ENCODE results near the gene LTF.

LTF gene

GRCh38 chr3:46460051-46460450 is 4.7 kb downstream of the LTF start:
- no peak overlapping the region for H3K4me3 ChIP-seq (ENCODE audit: low read depth, low read length)
- TF ChIP-seq, protein P1, sequence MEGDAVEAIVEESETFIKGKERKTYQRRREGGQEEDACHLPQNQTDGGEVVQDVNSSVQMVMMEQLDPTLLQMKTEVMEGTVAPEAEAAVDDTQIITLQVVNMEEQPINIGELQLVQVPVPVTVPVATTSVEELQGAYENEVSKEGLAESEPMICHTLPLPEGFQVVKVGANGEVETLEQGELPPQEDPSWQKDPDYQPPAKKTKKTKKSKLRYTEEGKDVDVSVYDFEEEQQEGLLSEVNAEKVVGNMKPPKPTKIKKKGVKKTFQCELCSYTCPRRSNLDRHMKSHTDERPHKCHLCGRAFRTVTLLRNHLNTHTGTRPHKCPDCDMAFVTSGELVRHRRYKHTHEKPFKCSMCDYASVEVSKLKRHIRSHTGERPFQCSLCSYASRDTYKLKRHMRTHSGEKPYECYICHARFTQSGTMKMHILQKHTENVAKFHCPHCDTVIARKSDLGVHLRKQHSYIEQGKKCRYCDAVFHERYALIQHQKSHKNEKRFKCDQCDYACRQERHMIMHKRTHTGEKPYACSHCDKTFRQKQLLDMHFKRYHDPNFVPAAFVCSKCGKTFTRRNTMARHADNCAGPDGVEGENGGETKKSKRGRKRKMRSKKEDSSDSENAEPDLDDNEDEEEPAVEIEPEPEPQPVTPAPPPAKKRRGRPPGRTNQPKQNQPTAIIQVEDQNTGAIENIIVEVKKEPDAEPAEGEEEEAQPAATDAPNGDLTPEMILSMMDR (IDR thresholded peaks at IDR 0.05; ENCODE audit: low read depth, low read length) = no peak

DNA sequence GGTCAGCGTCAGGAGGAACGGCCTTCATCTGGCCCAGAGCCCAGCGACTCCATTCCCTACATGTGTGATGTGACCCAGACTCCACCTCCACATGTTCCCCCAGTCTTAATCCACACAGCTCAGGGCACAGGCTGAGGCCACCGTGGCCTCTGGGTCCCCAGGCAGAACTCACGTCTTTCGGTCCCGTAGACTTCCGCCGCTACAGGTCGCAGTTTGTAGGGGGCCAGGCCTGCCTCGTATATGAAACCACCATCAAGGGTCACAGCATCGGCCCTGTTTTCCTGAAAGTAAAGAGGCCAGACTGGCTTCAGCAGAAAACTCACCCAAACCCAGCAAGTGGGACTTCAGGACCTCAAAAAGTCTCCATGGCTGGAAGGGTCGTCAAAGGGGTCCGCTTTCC is 8.6 kb downstream of the LTF start:
- TF ChIP-seq, protein P1 (IDR thresholded peaks at IDR 0.05; ENCODE audit: low read depth, low read length) = no peak

DNA sequence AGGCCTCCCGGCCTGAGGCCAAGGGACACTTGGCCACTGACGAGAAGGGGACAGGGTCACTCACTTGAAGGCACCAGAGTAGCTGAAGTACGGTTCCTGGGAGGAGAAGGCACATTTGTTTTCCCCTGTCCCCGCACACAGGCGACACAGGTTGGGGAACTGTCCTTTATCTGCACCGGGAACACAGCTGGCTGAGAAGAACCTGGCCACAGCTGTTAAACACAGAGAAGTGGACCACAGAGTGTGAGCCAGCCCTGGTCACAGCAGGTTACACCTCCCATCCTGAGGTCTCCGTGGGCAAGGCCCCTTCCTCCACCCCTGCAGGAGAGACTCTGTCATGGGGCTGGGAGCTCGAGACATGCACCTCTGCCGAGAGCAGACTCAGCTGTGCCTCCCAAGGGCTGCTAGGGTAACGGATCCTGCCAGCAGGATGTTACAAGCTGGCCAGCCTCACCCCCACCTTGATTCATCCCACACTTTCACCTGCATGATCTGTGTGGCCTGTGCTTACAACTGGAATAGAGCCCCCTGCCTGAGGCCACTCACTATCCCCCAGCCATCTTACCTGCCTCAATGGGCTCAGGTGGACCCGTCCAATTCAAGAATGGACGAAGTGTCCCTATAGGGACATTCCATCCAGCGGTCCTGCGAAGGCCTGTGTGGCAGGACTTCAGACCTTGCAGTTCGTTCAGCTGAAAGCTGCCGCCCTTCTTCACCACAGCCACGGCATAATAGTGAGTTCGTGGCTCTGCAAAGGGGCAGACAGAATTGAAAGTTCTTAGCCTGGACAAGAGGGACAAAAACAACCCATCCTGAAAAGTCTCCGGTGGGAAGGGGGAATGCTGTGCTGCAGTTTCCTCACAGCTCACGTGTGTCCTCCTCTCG is 9.2 kb downstream of the LTF start:
- no peak overlapping the region for H3K4me3 ChIP-seq (ENCODE audit: low read depth, low read length)
- TF ChIP-seq, protein P1 (IDR thresholded peaks at IDR 0.05; ENCODE audit: low read depth, low read length) = no peak

More for the DNA sequence above, 8.6 kb downstream of the LTF start:
- H3K4me3 ChIP-seq (ENCODE audit: low read depth, low read length) = no peak overlapping the region

DNA sequence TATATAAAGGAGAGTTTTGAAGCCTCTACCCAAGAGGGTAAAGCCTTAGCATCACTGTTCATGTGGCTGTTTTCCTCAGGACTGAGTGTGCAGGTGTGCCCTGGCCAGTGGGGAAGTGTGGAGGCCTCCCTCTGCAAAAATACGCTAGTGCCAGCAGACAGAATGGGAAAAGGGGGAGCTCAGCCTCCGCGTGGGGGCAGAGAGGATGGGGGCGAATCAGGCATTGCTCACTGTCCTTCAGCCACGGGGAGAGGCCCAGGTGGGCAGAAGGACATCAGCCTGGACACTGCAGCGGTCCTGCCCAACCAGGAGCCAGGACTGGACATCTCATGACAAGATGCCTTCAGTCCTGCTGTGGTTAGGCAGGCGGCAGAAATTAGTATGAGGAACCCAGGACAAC is 10.1 kb downstream of the LTF start:
- TF ChIP-seq, protein P1 (IDR thresholded peaks at IDR 0.05; ENCODE audit: low read depth, low read length) = no peak

DNA sequence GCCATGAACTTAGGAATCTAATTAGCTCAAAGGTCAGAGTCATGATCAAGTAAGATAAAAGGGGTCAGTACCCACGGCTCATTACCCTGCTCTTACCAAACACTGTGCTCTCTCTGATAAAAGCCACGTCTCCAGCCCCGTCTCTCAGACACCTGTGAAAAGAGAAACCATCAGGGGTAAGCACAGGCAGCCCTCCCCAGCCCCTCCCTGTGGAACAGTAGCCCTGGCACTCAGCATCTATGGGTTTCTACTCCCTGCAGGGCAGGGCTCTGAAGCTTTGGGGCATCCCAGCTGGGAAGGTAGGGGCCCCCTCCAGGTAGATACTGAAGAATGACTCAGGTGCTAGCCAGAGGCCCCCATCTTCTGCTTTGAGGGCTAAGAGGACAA is 10.5 kb downstream of the LTF start:
- TF ChIP-seq, protein P1 (IDR thresholded peaks at IDR 0.05; ENCODE audit: low read depth, low read length) = no peak
- no peak overlapping the region for H3K4me3 ChIP-seq (ENCODE audit: low read depth, low read length)

More for the DNA sequence above, 10.1 kb downstream of the LTF start:
- no peak overlapping the region for H3K4me3 ChIP-seq (ENCODE audit: low read depth, low read length)

DNA sequence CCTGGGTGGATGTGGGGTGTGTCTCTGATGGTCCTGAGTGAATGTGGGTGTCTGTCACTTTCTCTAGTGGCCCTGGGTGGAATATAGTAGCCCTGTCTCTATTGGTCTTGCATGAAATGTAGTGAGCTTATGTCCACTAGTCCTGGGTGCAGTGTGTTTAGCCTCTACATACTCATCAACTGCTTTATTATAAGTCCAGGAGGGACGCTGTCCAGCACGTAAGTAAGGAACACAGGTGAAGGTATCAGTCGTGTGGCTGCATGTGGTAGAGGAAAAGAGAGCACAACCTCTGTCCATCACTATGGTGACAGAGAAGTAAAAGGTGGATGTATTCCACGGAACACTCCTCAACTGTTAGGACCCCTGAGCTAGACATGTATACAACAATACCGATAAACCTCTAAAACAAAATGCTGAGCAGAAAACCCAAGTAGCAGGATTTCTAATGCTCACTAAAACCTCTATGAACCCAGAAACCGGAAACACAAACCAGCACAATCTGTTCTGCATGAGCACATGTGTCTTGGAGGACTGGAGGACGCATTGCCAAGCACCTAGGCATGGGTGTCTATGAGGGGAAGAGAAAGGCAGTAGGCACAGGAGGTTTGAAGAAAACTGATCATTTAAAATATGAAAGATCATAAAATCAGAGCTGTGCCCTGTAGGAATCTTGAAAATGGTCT is 11.0 kb downstream of the LTF start:
- TF ChIP-seq, protein P1 (IDR thresholded peaks at IDR 0.05; ENCODE audit: low read depth, low read length) = no peak
- no peak overlapping the region for H3K4me3 ChIP-seq (ENCODE audit: low read depth, low read length)

Data from WI38 (cell line).